K562 (cell line): ENCODE measurements around the gene SH2D5. TPM values are rescaled to one million over a fixed set of nuclear protein-coding genes. Genes with fewer than 3 reads are reported as not detected.

Source experiments
- ATAC-seq: fragments of 200-7000 bp; cut with Tn5 transposase; 3 replicates; pipeline ENCODE4 v1.9.1; 2020; ENCODE audit warnings: moderate library complexity
- BruUV-seq: library from RNA; stranded (reverse); fragments of 400-500 nt; replicated peaks from 2 replicates; lab custom pipeline; 2021; lab: Mats Ljungman, UMichigan
- CTCF ChIA-PET: fragments of 300-600 bp; formaldehyde crosslinking; extraction: SDS; loops from one replicate; lab custom pipeline; 2021; ENCODE audit warnings: low intra/inter-chr PET ratio; lab: Yijun Ruan, JAX
- POLR2A ChIA-PET: fragments of 300-600, 350-650 bp; sonication (Branson Sonifier 250); formaldehyde crosslinking; extraction: SDS; loops from one replicate; lab custom pipeline; 2021; ENCODE audit warnings: antibody characterized with exemption, inconsistent platforms; lab: Yijun Ruan, JAX
- DNase-seq, 4 experiments: peaks; one replicate each; pipeline versions ENCODE4 v3.0.0 to v3.0.0-alpha.2; 2011 to 2018; ENCODE audit warnings: low spot score in 3 of 4, mixed read lengths in 3 of 4; ENCODE audit errors: extremely low read depth in 1 of 4
- FAIRE-seq: peaks from 2 replicates; lab custom pipeline; 2011; peaks lifted over from hg19 to GRCh38; lab: Jason Lieb, UNC
- H2AFZ ChIP-seq: 2 replicates; pipeline ENCODE4 v1.6.0; 2011; ENCODE audit warnings: low read depth, low read length, control low read depth, inconsistent platforms
- H3K27ac ChIP-seq: fragments of 200-600 bp; 3 replicates; pipeline ENCODE4 v1.8.0; 2011; ENCODE audit warnings: low read depth, mild to moderate bottlenecking, control low read depth, inconsistent platforms, low read length, moderate library complexity, mixed read lengths; ENCODE audit errors: extremely low read depth
- H3K27me3 ChIP-seq, 2 experiments: fragments of 300-600 bp in 1 of 2; 2 replicates in 1 of 2; 3 replicates in 1 of 2; pipeline versions ENCODE4 v1.6.0 to v1.8.0; 2011; ENCODE audit warnings: inconsistent platforms in 2 of 2, low read length in 2 of 2, mild to moderate bottlenecking in 1 of 2, mixed read lengths in 1 of 2, moderate library complexity in 1 of 2; ENCODE audit not compliant: control insufficient read depth in 2 of 2, insufficient read depth in 2 of 2
- H3K36me3 ChIP-seq: fragments of 300-600 bp; 3 replicates; pipeline ENCODE4 v1.8.0; 2011; ENCODE audit warnings: mild to moderate bottlenecking, low read length, inconsistent platforms; ENCODE audit not compliant: control insufficient read depth, insufficient read depth
- H3K4me1 ChIP-seq, 2 experiments: fragments of 200-600 bp in 1 of 2; replicated peaks in 1 of 2; 2 replicates in 1 of 2; 3 replicates in 1 of 2; pipeline versions ENCODE4 v1.5.1 to v1.8.0; 2011; ENCODE audit warnings: inconsistent platforms in 2 of 2, low read length in 2 of 2, mild to moderate bottlenecking in 1 of 2, mixed read lengths in 1 of 2, moderate library complexity in 1 of 2; ENCODE audit not compliant: control insufficient read depth in 2 of 2, insufficient read depth in 2 of 2
- H3K4me2 ChIP-seq: 2 replicates; pipeline ENCODE4 v1.6.1; 2011; ENCODE audit warnings: low read length, control low read depth, inconsistent platforms, mixed read lengths; ENCODE audit not compliant: insufficient read depth
- H3K4me3 ChIP-seq: fragments of 200-600 bp; sonication (generic), shearing (Covaris generic); 2 replicates; pipeline ENCODE4 v1.5.1; 2016; ENCODE audit warnings: control low read depth, inconsistent platforms
- H3K79me2 ChIP-seq: fragments of 200-600 bp; 3 replicates; pipeline ENCODE4 v1.8.0; 2011; ENCODE audit warnings: low read length, inconsistent platforms; ENCODE audit not compliant: control insufficient read depth, insufficient read depth
- H3K9ac ChIP-seq, 2 experiments: 2 replicates each; pipeline versions ENCODE4 v1.6.0 to v1.6.1; 2011; ENCODE audit warnings: low read depth in 2 of 2, low read length in 2 of 2, control low read depth in 1 of 2, inconsistent platforms in 1 of 2, mild to moderate bottlenecking in 1 of 2, mixed read lengths in 1 of 2; ENCODE audit not compliant: insufficient read depth in 1 of 2
- H3K9me1 ChIP-seq: one replicate; pipeline ENCODE4 v1.6.0; 2011; ENCODE audit warnings: inconsistent platforms, mild to moderate bottlenecking, low read length, moderate library complexity; ENCODE audit not compliant: control insufficient read depth, insufficient read depth
- H3K9me3 ChIP-seq: replicated peaks from 2 replicates; pipeline ENCODE4 v1.5.1; 2011; ENCODE audit warnings: low read depth, low read length, inconsistent platforms; ENCODE audit not compliant: control insufficient read depth, insufficient read depth
- H4K20me1 ChIP-seq: replicated peaks from 2 replicates; pipeline ENCODE4 v1.6.1; 2011; ENCODE audit warnings: low read length, inconsistent platforms, mixed read lengths; ENCODE audit not compliant: control insufficient read depth, insufficient read depth
- SMARCB1 ChIP-seq: IDR thresholded peaks from 2 replicates; pipeline ENCODE4 v1.6.1; 2011; ENCODE audit warnings: improper control_type of control experiment, low read depth; ENCODE audit not compliant: insufficient read length
- TGIF2 ChIP-seq: sonication (generic); formaldehyde crosslinking; IDR thresholded peaks from 2 replicates; pipeline ENCODE4 v1.8.1; 2022; ENCODE audit warnings: mild to moderate bottlenecking, missing genetic modification reagents, moderate library complexity
- WGBS: fragments of 100-300 bp; shearing (Covaris generic); methylation state at CpG from one replicate; pipeline ENCODE4 v1.1.6; 2016; ENCODE audit warnings: low coverage, mixed read lengths; ENCODE audit not compliant: insufficient coverage; ENCODE audit errors: missing lambda C conversion rate; 5-methylcytosine and 5-hydroxymethylcytosine counted together
- in situ Hi-C: fragments of 300-500 bp; cut with MboI; formaldehyde crosslinking; loops from 4 replicates; pipeline ENCODE4 v1.15.0; 2018; ENCODE audit warnings: inconsistent platforms, mixed read lengths
- intact Hi-C: fragments of 100-400 bp; cut with micrococcal nuclease; formaldehyde crosslinking; loops from 2 replicates; pipeline ENCODE4 v1.14.2; 2022
- polyA plus RNA-seq, 8 experiments: library from polyadenylated mRNA; depleted of rRNA in 4 of 8; stranded (reverse) in 5 of 8; unstranded in 3 of 8; fragments of >200 nt; fragmentation: Nextera tagmentation in 2 of 8; fragmentation: Illumina TruSeq in 1 of 8; extraction: Ambion mirVana in 2 of 8; extraction: Trizol in 1 of 8; gene quantifications; 2 replicates each; pipeline versions ENCODE4 v1.2.1 to v1.2.3, GENCODE V29; 2011 to 2014; ENCODE audit warnings: inconsistent platforms in 1 of 8, missing spikeins in 1 of 8
- total RNA-seq, 7 experiments: library from RNA; depleted of rRNA in 6 of 7; stranded (reverse); fragments of >200 nt in 6 of 7; fragmentation: Illumina TruSeq in 2 of 7; extraction: Trizol in 2 of 7; gene quantifications; 2 replicates each; pipeline versions ENCODE4 v1.2.1 to v1.2.3, GENCODE V29; 2011 to 2021; ENCODE audit warnings: low replicate concordance in 1 of 7

Gene SH2D5
- total and polyA plus RNA-seq, 9 of the 15 experiments (the other 6 are each of a cell fraction or from before 2014, with no cell fraction given) = 0.06 to 0.11 TPM; not detected in 7

- DNase-seq (no peak), ATAC-seq (no peak)
- peaks cover 0 to 60% of the 10 kb centered on the region in 2 experiments; a peak in 2 of 5 replicates for H3K4me1 ChIP-seq
- no peak overlapping the region for H3K4me2 ChIP-seq
- BruUV-seq = no TSS peak
- no peaks in the 10 kb centered on the region; the same call in 1 of the 2 replicates for H3K9me3 ChIP-seq
- in situ Hi-C loops = no loop called here
- no peak overlapping the region for H3K4me3 ChIP-seq
- no peaks in the 10 kb centered on the region for H3K9me1 ChIP-seq
- POLR2A ChIA-PET = interaction anchor here (0.6 to 2.1 kb wide), 2 partner anchors 9 to 348 kb away, joined by 3 to 9 read pairs; partner anchors contain the start of gene KIF17
- WGBS = 15% methylated on average over 17 of the region's 17 CpGs
- no peak overlapping the region for H3K27ac ChIP-seq
- TF ChIP-seq TGIF2 (CRISPR knock-in tag) = 0 out of 2 replicates have a peak, but pooled peaks have one; percentile 28
- TF ChIP-seq SMARCB1 = no peak
- TF ChIP-seq, all 486 proteins: peak for 1
- Histone ChIP-seq H4K20me1 (peaks cover 6% of the 10 kb centered on the region; the same call in 1 of the 2 replicates), H3K27me3 (peaks cover 3 to 66% of the 10 kb centered on the region in 2 experiments; a peak in 4 of 5 replicates), H3K36me3 (no peaks in the 10 kb centered on the region), H2AFZ (no peak overlapping the region), H3K79me2 (no peaks in the 10 kb centered on the region), H3K9ac (no peak overlapping the region; a peak in 1 of 4 replicates)
- FAIRE-seq = no peak
- intact Hi-C loops = no loop called here
- CTCF ChIA-PET = no interaction called here
These were observed 5.4 kb downstream of the SH2D5 start for GRCh38 chr1:20726932-20727745.
